ENCODE measurements around the gene ECM2.

- TF ChIP-seq CTCF (conservative IDR thresholded peaks at IDR 0.05 in 1 of 2, IDR thresholded peaks at IDR 0.05 in 1 of 2; ENCODE audit: low read depth in 1 of 2, low read length in 2 of 2) = no peak
- no peak for TF ChIP-seq EZH2 (IDR thresholded peaks at IDR 0.05; ENCODE audit: low read length, missing control alignments)
Observed at GRCh38 chr9:92482805-92483204, 53.0 kb downstream of the ECM2 start.
